Vagina (tissue), 2 donors: Measurements from ENCODE around the gene NDUFV2. TPM values are rescaled to one million over a fixed set of nuclear protein-coding genes. Genes with fewer than 3 reads are reported as not detected.

Experiments
- DNase-seq, 2 donors: peaks; one replicate each; pipeline ENCODE4 v3.0.0-alpha.2; 2017; ENCODE audit errors: extremely low spot score in 2 of 2
- H3K27ac ChIP-seq: fragments of 200-600 bp; sonication (generic); one replicate; pipeline ENCODE4 v1.5.1; 2019
- H3K27me3 ChIP-seq: fragments of 200-600 bp; sonication (generic); one replicate; pipeline ENCODE4 v1.5.1; 2019
- H3K36me3 ChIP-seq, 2 donors: fragments of 200-600 bp; sonication (generic); one replicate each; pipeline ENCODE4 v1.5.1; 2017 to 2019
- H3K4me1 ChIP-seq: fragments of 200-600 bp; sonication (generic); one replicate; pipeline ENCODE4 v1.5.1; 2019
- H3K4me3 ChIP-seq, 2 donors: fragments of 200-600 bp; sonication (generic); 1 replicate in 1 of 2; 2 replicates in 1 of 2; pipeline ENCODE4 v1.5.1; 2016 to 2019
- H3K9me3 ChIP-seq: fragments of 200-600 bp; sonication (generic); one replicate; pipeline ENCODE4 v1.5.1; 2019
- CTCF ChIP-seq, 3 experiments: fragments of 450-650 bp in 2 of 3; fragments of 200-600 bp in 1 of 3; sonication (generic) in 1 of 3; IDR thresholded peaks; one replicate each; pipeline ENCODE4 v1.5.1; 2017 to 2019; ENCODE audit warnings: antibody characterized with exemption in 3 of 3, mild to moderate bottlenecking in 2 of 3, moderate library complexity in 2 of 3
- POLR2A ChIP-seq, 2 donors: fragments of 450-650 bp; IDR thresholded peaks; one replicate each; pipeline ENCODE4 v1.6.1; 2017; ENCODE audit warnings: antibody characterized with exemption in 2 of 2, mild to moderate bottlenecking in 2 of 2, moderate library complexity in 2 of 2
- POLR2AphosphoS5 ChIP-seq, 2 donors: sonication (generic); formaldehyde crosslinking; IDR thresholded peaks; one replicate each; pipeline ENCODE4 v1.9.0; 2017; ENCODE audit warnings: antibody characterized with exemption in 2 of 2, mild to moderate bottlenecking in 2 of 2, low read depth in 1 of 2; ENCODE audit not compliant: insufficient read depth in 1 of 2
- intact Hi-C: fragments of 100-400 bp; cut with DNase I; formaldehyde crosslinking; loops from one replicate; pipeline ENCODE4 v1.15.1; 2023
- total RNA-seq: library from RNA; depleted of rRNA; stranded (reverse); fragments of >200 nt; gene quantifications from one replicate; pipeline ENCODE4 v1.2.3, GENCODE V29; 2016

NDUFV2 gene
- total RNA-seq, 1 donor from 2014 or later: 75.1 TPM

DNA sequence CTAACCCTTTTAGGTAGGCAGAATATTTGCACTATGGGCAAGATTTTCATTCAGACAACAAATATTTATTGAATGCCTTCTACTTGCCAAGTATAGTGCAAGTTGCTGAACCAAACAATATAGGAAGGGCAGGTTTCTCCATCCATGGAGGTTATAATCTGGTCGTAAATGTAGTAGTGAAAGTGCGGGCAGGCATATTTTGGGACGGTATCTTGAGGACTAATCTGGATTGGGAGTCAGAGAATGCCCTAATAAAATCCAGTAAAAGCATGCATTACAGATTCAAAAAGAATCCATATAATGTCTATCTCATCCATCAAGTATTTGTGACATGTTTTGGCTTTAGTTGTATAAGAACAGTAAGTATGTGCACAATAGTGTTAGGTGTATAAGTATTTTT is 1.7 kb upstream of the NDUFV2 start:
- Histone ChIP-seq H3K36me3 (no peaks in the 10 kb centered on the region), H3K9me3 (no peaks in the 10 kb centered on the region), H3K27ac (peak overlapping the region; percentile 93), H3K27me3 (no peaks in the 10 kb centered on the region), H3K4me3 (no peak overlapping the region), H3K4me1 (peaks cover 35% of the 10 kb centered on the region)
- intact Hi-C loops: no loop called here
- no peak for TF ChIP-seq POLR2AphosphoS5 (IDR thresholded peaks at IDR 0.05; ENCODE audit: insufficient read depth in 1 of 2, low read depth in 1 of 2)
- no peak for DNase-seq

DNA sequence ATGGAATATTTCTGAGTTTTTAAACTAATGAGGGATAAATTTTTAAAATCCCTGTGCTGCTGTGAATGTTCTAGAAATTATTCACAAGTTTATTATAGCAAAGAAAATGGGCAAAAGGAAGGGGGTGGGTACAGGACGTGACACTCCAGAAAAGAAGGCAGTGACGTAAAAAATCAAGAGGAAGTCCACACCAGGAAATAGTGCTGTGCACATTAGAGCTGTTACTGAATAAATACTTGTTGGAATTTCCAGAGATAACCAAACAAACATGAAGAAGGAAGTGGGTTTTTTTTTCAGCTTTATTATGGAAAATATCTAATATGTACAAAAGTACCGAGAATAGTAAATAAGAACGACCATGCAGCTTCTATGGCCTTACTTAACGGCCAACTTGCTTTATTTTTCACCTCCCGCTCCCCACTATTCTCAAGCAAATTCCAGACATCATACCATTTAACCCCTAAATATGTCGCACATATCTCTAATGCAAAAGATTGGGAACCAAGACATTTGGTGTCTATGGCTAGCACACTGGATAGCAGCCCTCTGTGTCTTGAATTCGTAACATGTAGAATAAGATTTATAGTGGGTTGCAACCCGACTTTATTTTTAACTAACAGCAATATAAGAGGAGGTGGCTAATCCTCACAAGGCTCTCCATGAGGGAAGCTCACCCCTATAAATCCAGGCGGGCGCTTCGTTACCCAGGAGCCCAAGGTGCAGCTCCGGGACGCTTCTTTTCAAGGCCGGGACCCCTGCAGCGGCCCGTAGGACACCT is 580 bp upstream of the NDUFV2 start:
- Histone ChIP-seq H3K4me1 (peaks cover 46% of the 10 kb centered on the region), H3K27ac (peak overlapping the region; percentile 93), H3K36me3 (no peaks in the 10 kb centered on the region), H3K4me3 (peak overlapping the region; percentile 47 to 78), H3K27me3 (no peaks in the 10 kb centered on the region), H3K9me3 (no peaks in the 10 kb centered on the region)
- DNase-seq: no peak
- intact Hi-C loops: loop anchor here (1.0 to 2.0 kb wide), 2 partner anchors 35 to 373 kb away; partner anchors contain the start of gene RALBP1
- TF ChIP-seq POLR2A (IDR thresholded peaks at IDR 0.05): no peak
- TF ChIP-seq POLR2AphosphoS5 (IDR thresholded peaks at IDR 0.05; ENCODE audit: insufficient read depth in 1 of 2, low read depth in 1 of 2): peak in 1 of 2 donors; percentile 21

DNA sequence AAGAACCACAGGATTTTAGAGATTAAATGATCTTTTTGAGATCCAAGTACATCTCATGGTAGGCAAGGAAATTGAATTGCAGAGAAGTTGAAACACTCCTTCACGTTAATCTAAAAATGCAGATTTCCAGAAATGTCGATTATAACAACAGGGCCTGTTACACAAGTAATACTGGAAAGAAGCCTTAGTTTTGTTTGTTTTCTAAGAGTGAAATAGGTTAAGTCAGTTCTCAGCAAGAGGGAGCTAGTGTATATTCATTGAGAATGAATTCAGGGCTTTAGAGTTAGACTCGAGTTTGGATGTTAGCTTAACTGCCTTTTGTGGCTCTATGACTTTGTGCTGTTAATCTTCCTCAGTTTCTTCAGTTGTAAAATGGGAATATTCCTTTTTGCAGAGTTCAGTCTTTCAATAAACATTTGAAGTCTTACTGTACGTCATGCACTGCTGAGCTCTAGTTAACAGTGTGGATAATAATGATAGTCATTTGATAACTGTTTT is 926 bp downstream of the NDUFV2 start:
- H3K9me3 ChIP-seq: no peaks in the 10 kb centered on the region
- no peaks in the 10 kb centered on the region for H3K36me3 ChIP-seq
- H3K27ac ChIP-seq: peak overlapping the region; percentile 93
- no peak for DNase-seq
- no peaks in the 10 kb centered on the region for H3K27me3 ChIP-seq
- intact Hi-C loops: loop anchor here (2.0 kb wide), 1 partner anchor 371 kb away; the partner anchor contains the start of gene RALBP1
- TF ChIP-seq CTCF (IDR thresholded peaks at IDR 0.05) (no peak), POLR2A (IDR thresholded peaks at IDR 0.05) (no peak), POLR2AphosphoS5 (IDR thresholded peaks at IDR 0.05; ENCODE audit: insufficient read depth in 1 of 2, low read depth in 1 of 2) (no peak)
- H3K4me3 ChIP-seq: peak overlapping the region; percentile 47 to 78
- peaks cover 60% of the 10 kb centered on the region for H3K4me1 ChIP-seq

- H3K9me3 ChIP-seq: no peaks in the 10 kb centered on the region
- no peaks in the 10 kb centered on the region for H3K36me3 ChIP-seq
- H3K27ac ChIP-seq: peak overlapping the region; percentile 93
- H3K4me3 ChIP-seq: peak overlapping the region; percentile 47 to 78
- H3K4me1 ChIP-seq: peaks cover 69% of the 10 kb centered on the region
- DNase-seq: no peak
- intact Hi-C loops: no loop called here
- TF ChIP-seq CTCF (IDR thresholded peaks at IDR 0.05) (no peak), POLR2AphosphoS5 (IDR thresholded peaks at IDR 0.05; ENCODE audit: insufficient read depth in 1 of 2, low read depth in 1 of 2) (no peak), POLR2A (IDR thresholded peaks at IDR 0.05) (no peak)
- no peaks in the 10 kb centered on the region for H3K27me3 ChIP-seq
Observed at GRCh38 chr18:9104244-9104901, 1.9 kb downstream of the NDUFV2 start.

GRCh38 chr18:9105420-9105819 is 2.9 kb downstream of the NDUFV2 start:
- Histone ChIP-seq H3K4me1 (peaks cover 78% of the 10 kb centered on the region), H3K9me3 (no peaks in the 10 kb centered on the region), H3K36me3 (no peaks in the 10 kb centered on the region), H3K4me3 (peak overlapping the region; percentile 3 to 78), H3K27me3 (no peaks in the 10 kb centered on the region), H3K27ac (peak overlapping the region; percentile 43)
- intact Hi-C loops: no loop called here
- no peak for TF ChIP-seq POLR2A (IDR thresholded peaks at IDR 0.05)
- no peak for TF ChIP-seq POLR2AphosphoS5 (IDR thresholded peaks at IDR 0.05; ENCODE audit: insufficient read depth in 1 of 2, low read depth in 1 of 2)
- TF ChIP-seq CTCF (IDR thresholded peaks at IDR 0.05): no peak
- DNase-seq: no peak
